GM19467 (cell line): ENCODE measurements around the gene LIN7B.
"Not testable (repeated sequence)": the region's sequence is repeated elsewhere in the genome, so short reads cannot be mapped to it uniquely, and the experiment has no call there.

Experiments
- ATAC-seq: cut with Tn5 transposase; IDR thresholded peaks from one replicate; pipeline ENCODE4 v1.9.1; 2021; ENCODE audit warnings: mild to moderate bottlenecking, moderate library complexity; ENCODE audit not compliant: unreplicated experiment

Gene LIN7B, protein sequence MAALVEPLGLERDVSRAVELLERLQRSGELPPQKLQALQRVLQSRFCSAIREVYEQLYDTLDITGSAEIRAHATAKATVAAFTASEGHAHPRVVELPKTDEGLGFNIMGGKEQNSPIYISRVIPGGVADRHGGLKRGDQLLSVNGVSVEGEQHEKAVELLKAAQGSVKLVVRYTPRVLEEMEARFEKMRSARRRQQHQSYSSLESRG

DNA sequence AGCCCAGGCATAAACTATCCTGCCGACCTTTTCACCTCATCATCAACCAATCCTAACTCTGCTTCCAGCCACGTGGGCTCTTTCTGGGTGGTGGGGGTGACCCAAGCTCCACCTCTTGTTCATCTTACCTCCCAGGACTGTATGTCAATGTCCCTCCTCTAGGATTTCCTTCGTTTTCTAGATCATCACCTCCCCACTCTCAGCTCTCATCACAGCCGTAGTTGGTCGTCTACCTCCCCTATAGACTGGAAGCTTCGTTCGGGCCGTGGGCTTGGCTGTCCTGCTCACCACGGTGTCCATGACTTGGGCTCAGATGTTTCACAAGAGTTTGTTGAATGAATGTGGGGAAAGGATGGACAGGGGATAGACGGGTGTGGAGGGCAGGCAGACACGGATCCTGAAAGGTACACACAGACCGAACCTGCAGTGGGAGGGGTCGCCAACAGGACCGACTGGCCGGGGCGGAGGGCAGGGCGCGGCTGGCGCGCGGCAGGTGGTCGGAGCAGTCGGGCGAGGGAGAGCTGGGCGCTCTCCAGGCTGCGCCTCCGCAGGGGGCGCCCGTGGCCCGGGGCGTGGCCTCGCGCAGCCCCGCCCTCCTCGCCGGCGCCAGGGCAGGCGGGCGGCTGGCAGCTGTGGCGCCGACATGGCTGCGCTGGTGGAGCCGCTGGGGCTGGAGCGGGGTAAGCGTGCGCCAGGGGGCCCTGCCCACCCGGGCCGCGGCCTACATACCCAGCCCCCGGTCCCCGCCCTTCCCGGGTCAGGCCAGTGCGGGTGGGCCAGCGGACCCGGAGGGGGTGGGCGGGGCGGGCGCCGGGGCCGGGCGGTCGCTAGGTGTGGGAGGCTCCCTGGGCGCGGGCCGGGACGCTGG, at the start of gene LIN7B:
Gene LIN7B (plus strand): TSS at position 609 of the 868 bp plus-strand sequence. CDS start 35 bp downstream, at position 644.
- ATAC-seq, result peak; percentile 46

DNA sequence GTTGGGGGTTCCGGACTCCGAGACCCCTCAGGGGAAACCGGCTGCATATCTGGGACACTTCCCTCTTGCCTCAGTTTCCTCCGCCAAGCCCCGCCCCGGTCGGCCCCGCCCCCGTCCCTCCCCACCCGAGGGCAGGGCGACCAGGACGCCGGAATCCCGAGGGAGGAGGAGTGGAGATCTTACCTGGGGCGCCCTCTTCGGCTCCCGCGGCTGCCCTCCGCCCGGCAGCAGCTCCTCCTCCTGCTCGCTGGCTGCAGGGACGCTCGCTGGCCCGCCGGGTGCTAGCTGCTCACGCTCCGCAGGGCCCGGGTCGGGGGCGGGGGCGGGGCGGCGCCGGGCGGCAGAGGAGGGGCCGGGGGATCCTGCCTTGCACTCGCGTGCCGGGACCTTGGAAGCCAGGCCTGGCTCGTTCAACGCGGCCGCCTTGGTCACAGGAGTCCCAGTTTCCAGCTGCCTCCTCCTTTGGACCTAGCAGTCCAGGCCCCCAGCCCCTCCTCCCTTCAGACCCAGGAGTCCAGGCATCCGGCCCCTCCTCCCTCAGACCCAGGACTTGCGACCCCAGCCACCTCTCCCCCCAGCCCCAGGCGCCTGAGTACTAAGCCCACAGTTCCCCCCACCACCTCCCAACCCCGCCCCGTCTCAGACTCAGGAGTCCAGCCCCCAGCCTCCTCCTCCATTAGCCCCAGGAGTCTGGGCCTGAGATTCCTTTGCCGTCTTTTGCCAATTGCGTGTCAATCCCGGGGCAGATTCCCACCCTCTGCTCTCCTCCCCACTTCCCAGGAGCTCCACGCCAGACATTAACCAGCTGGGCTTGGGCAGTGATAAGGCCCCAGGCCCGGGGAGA, 49.2 kb upstream of the LIN7B start, which contains the start of gene NTF4:
Gene NTF4 (minus strand): TSS at position 51 of the 844 bp plus-strand sequence. CDS start 2,821 bp downstream, outside the sequence.
- no peak for ATAC-seq

DNA sequence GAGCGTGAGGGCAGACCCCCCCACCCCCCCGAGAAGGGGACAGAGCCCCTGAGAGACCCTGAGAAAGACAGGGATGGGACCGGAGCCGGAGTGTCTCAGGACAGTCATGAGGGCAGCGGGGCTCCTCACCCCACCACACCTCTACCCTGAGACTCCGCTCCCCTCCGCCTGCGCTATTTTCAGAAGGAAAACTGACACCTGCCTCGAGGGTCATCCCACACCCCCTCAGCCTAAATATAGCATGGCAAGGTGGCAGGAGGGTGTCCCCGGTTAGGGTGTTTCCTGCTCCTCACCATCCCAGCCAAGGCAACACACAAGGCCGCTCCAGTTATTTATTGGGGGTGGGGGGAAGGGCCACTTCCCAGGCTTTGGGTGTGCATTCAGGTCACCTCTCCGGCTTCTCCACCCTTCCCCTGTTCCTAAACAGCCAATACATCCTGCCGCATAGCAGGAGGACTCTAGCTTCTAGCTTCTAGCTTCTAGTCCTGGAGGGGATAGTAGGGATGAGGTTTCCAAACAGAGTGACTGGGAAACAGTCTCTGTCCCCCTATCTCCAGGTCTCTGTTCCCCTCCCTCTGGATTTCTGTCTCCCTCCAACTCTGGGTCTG, 48.2 kb upstream of the LIN7B start:
- no peak for ATAC-seq

DNA sequence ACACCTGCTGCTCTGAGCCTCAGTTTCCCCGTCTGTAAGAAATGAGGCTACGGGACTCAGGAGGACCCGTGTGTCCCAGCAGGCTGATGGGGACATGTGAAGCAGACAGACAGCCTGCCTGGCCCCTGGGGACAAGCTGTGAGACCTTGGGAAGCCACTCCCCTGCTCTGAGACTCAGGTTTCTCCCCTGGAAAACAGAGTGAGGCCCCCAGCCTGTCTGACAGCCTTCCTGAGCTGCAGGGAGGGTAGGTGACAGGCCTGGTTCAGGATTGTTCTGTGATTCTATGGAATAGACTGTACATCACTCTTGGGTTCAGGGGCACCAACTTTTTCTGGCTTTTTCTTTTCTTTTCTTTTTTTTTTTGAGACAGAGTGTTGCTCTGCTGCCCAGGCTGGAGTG, 46.6 kb upstream of the LIN7B start:
- no peak for ATAC-seq

DNA sequence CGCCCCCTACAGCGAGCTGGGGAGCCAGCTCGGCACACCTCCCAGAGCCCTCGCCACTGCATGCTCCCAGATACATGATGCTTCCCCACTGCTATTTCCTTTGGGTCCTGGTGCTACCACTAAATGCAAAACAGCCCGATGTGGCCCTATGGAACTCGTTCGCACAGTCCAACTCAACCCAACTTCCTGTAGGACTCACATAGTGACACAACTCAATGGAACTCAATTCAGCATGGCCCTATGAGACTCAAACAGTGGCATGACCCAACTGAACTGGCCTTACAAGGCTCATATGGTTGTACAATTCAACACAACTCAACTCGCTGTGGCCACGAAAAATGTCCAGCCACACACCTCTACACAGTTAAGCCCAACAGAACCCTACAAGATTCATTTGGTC, 45.1 kb upstream of the LIN7B start:
- no peak for ATAC-seq

DNA sequence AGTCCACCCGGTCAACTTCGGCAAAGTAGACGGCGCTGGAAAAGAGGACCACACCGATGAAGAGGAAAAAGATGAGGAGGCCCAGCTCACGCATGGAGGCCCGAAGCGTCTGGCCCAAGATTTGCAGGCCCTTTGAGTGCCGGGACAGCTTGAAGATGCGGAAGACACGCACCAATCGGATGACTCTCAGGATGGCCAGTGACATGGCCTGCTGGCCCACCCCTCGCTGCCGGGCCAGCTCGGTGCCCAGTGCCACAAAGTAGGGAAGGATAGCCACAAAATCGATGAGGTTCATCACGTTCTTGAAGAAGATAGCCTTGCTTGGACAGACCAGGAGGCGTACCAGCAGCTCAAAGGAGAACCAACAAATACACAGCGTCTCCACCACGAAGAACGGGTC, 43.8 kb upstream of the LIN7B start:
- no peak for ATAC-seq

DNA sequence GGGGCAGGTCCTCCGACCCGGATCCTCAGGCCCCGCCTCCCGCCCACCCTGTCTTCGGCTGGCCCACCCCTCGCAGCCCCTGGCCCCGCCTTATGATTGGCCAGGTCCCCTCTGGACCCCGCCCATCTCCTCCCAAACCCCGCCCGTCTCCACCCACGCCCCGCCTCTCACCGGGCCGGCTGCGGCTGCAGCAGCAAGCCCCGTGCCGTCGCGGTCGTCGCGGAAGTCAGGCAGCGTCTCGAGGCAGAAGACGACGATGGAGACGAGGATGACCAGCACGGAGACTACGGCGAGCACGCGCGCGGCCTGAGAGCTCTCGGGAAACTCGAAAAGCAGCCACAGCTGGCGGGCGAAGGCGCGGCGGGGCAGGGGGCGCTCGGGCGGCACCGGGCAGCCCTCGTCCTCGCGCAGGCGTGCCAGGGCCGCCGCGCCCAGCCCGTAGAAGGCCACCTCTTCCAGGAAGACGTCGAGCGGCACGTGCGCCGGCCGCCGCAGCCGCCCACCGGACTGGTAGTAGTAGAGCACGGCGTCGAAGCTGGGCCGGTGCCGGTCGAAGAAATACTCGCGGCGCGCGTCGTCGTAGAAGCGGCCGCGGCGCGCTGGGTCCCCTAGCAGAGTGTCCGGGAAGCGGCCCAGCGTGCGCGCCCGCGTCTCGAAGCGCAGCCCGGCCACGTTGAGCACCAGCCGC, 42.2 kb upstream of the LIN7B start:
- ATAC-seq, result no peak

DNA sequence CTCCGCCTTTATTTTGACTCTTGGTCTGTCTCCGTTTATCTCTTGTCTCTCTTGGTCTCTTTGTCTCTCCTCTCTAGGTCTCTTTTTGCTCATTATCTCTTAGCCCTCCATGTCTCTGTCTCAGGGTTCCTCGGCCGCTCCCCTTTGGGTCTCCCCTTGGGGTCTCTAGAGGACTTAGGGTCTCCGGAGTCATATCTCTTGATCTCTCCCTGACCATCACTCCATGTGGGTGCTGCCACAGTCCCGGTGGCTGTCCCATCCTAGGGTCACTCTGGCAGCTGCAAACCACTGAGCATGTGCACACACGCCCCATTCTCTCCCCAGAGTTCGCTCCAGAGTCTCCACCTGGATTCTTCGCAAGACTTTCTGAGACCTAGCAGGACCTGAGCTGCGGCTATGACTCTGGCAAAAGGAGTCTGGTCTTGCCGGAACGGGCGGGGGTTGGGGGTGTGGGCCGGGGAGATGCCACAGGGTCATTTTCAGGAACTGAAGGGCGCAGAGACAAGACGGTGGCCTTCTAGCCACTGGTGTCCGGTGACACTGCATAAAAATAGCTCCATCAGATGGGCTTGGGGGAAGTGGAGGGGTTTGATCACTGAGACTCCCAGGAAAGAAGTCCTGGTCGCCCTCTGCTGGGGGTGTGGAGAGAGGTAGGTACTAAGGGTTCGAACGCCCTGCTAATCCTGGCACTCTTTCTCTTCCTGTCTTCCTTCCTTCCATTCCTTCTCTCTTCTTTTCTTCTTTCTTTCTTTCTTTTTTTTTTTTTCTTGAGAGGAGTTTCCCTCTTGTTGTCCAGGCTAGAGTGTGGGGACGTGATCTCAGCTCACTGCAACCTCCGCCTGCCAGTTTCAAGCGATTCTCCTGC, 40.4 kb upstream of the LIN7B start:
- ATAC-seq, result no peak

DNA sequence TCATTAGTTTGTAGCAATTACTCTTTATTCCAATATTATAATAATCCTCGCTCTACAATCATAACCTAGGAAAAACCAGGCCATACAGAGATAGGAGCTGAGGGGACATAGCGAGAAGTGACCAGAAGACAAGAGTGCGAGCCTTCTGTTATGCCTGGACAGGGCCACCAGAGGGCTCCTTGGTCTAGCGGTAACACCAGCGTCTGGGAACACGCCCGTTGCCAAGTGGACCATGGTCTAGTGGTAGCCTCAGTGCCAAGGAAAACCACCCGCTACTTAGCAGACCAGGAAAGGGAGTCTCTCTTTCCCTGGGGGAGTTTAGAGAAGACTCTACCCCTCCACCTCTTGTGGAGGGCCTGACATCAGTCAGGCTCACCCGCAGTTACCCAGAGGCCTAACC, 39.3 kb upstream of the LIN7B start:
- not testable (repeated sequence) for ATAC-seq

DNA sequence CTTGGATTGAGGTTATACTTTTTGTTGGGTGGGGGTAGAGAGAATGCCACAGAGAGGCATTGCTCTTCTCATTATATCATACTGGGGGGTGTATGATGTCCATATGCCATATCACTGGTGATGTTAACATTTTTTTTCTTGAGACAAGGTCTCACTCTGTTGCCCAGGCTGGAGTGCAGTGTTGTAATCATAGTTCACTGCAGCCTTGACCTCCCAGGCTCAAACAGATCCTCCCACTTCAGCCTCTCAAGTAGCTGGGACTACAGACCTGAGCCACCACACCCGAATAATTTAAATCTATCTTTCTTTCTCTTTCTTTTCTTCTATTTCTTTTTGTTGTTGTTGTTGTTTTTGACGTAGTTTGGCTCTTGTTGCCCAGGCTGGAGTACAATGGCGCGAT, 33.8 kb upstream of the LIN7B start:
- ATAC-seq, result no peak

DNA sequence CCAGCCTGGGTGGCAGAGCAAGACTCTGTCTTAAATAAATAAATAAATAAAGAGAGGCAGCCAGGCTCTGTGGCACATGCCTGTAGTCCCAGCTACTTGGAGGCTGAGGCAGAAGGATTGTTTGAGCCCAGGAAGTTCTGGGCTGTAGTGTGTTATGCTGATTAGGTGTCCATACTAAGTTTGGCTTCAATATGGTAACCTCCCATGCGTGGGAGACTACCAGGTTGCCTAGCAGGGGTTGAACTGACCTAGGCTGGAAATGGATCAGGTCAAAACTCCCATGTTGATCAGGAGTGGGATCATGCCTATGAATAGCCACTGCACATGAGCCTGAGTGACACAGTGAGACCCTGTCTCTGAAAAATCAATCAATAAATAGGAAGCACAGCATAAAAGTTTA, 32.9 kb upstream of the LIN7B start:
- ATAC-seq, result no peak

DNA sequence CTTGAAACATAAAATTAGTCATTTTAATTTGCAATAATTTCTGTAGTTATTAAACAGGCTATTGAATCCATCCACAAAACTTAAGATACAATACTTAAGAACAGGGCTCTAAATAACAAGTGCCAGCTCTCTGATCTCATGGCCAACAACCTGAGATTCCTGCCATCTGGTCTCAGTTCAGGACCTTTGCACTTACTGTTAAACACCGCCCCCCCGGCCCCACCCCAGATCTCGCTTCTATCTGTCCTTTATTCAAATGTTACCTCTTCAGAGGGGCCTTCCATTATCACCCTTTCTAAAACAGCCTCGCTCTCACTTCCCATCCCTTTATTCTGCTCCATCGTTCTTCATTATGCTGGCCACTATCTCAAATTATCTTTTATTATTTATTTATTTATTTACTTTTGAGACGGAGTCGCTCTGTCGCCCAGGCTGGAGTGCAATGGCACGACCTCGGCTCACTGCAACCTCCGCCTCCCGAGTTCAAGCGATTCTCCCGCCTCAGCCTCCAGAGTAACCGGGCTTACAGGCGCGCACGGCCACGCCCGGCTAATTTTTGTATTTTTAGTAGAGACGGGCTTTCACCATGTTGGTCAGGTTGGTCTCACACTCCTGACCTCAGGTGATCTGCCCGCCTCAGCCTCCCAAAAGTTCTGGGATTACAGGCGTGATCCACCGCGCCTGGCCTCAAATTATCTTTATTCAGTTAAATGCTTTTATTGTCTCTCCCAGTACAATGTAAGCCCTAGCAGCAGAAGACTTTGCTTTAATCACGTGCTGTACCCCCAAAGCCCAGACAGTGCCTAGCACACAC, 29.8 kb upstream of the LIN7B start:
- ATAC-seq, result no peak

DNA sequence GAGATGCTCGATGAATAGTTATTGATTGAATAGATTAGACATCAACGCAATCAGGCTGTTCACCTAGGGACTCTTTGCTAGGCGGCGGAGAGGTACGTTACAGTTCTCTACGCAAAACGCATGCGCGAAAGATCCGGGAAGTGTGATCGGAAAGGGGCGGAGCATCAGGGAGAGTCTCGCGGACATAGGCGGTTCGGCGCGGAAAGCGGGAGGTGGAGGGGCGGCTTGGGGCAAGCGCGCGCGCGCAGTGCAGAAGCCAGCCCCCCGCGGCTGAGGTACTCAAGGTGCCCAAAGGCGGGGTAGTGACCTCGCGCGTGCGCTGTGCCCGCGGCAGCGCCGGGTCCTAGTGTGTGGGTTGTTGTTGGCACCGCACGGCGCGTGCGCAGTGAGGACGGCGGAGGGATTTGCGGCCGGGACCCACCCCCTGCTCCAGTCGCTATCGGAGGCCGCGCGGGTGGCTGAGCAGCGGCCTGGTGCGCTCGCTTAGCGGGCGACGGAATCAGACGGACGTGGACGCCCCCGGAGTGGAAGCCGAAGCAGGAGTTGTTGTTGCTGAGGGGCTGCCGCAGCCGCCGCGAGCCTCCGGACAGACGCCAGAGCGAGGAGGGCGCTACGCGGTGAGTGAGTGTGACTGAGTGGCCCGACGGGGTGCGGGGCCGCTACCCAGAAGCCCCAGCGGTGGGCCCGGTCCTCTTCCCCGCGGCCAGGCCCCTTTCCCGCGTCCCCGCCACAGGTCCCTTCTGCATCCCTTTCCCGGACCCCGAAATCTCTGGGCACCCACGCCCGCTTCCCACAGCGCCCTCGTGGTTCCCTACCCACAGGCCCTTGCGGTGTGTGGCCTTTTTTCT, 28.9 kb upstream of the LIN7B start, which contains the start of gene SNRNP70:
Gene SNRNP70 (plus strand): TSS at position 432 of the 848 bp plus-strand sequence. CDS start 964 bp downstream, outside the sequence.
- peak; percentile 86 for ATAC-seq

DNA sequence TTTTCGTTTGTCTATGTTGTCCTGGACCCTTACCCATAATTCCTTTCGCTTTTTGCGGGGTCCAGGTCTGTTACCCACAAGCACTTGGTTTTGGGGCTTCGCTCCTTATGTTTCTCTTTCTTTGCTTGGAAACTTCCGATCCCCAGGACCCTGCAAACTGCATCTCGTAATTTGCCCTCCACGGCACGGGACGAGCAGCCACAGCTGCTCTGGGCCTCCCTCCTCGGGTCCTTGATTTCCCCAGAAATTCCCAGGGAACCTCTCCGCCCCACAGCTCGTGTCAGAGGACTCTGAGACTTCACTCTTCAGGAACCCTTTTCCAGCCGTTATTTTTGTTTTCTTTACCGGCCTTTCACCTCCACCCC, 28.3 kb upstream of the LIN7B start:
- ATAC-seq, result no peak

DNA sequence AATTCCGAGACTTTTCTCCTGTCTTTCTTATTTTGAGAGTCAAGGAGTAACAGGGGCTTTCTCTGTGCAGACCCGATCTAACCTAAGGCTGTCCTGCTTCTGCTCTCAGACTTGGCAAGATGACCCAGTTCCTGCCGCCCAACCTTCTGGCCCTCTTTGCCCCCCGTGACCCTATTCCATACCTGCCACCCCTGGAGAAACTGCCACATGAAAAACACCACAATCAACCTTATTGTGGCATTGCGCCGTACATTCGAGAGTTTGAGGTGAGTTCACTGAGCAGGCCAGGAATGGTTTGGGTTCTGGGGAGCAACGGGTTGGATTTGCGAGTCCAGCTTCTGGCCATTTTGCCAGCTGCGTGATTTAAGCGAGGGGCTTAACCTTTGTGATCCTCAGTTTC, 27.9 kb upstream of the LIN7B start:
- no peak for ATAC-seq

DNA sequence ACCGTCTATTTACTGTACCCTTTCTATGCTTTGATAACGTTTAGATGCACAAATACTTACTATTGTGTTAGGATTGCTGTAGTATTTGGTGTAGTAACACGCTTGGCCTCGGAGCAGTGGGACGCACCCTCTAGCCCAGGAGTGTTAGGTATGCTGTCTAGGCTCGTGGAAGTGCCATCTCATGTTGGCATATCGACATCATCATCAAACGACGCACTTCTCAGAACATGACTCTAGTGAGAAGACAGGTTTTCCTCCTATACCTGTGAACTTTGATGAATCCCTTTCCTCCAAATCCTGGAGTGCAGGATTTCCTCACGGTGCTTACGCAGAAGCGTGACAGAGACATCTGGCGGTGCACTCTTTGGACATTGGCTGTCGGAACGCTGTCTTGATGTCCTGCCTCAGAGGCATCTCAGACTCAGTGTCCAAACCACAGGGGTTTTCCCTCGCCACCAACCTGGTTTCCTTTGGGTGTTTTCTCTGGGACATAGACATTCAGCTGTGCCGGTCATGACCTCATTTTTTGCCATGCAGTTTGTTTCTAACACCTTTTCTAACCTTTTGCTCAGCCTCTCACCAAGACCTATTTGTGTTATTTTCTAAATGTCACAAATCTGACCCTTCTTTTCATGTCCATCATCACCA, 22.7 kb upstream of the LIN7B start:
- ATAC-seq, result no peak

DNA sequence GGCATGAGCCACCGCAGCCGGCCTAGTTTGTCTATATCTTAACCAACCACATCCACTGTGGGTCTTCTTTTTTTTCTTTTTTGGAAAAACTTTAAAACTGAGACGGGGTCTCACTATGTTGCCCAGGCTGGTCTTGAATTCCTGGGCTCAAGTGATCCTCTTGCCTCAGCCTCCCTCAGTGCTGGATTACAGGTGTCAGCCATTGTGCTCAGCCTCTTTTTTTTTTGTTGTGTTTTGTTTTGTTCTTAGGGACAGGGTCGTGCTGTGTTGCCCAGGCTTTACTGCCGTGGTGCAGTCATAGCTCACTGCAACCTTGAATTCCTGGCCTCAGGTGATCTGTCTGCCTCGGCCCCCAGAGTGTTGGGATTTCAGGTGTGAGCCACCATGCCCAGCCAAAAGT, 21.5 kb upstream of the LIN7B start:
- ATAC-seq, result no peak
